Stimulated activated CD8-positive, alpha-beta memory T cell treated with anti-CD3 and anti-CD28 coated beads, Interleukin-7, amount 100 ng/mL, for 1 hour (primary cell): ENCODE results near the gene PCDHGC3.

Experiments used
- DNase-seq, 2 donors: peaks; one replicate each; pipeline ENCODE4 v3.0.0-alpha.2; 2020; ENCODE audit warnings: low read depth in 2 of 2

PCDHGC3 gene

GRCh38 chr5:141508440-141508797 lies 32.7 kb downstream of the PCDHGC3 start:
- DNase-seq, result no peak

GRCh38 chr5:141508798-141509611 lies 33.2 kb downstream of the PCDHGC3 start:
- DNase-seq, result no peak

- DNase-seq, result no peak
Observed at GRCh38 chr5:141510160-141510559, 34.4 kb downstream of the PCDHGC3 start.

- DNase-seq, result no peak
Observed at GRCh38 chr5:141510850-141511601, 35.3 kb downstream of the PCDHGC3 start.

- no peak for DNase-seq
Observed at GRCh38 chr5:141511771-141512325, 36.1 kb downstream of the PCDHGC3 start.

GRCh38 chr5:141512390-141512910 lies 36.7 kb downstream of the PCDHGC3 start:
- DNase-seq, result peak; percentile 49 to 83

- DNase-seq, result no peak
Observed at GRCh38 chr5:141512911-141513626, 37.3 kb downstream of the PCDHGC3 start.

- peak; percentile 7 to 19 for DNase-seq
Observed at GRCh38 chr5:141513627-141514329, 38.0 kb downstream of the PCDHGC3 start.

GRCh38 chr5:141514330-141515133 lies 38.8 kb downstream of the PCDHGC3 start:
- no peak for DNase-seq

- no peak for DNase-seq
Observed at GRCh38 chr5:141515141-141515540, 39.4 kb downstream of the PCDHGC3 start.

GRCh38 chr5:141515946-141516671 lies 40.3 kb downstream of the PCDHGC3 start:
- no peak for DNase-seq

- no peak for DNase-seq
Observed at GRCh38 chr5:141516672-141517025, 40.9 kb downstream of the PCDHGC3 start.

- DNase-seq, result no peak
Observed at GRCh38 chr5:141517312-141517711, 41.5 kb downstream of the PCDHGC3 start.

- no peak for DNase-seq
Observed at GRCh38 chr5:141517880-141518617, 42.3 kb downstream of the PCDHGC3 start.

- DNase-seq, result no peak
Observed at GRCh38 chr5:141518618-141519015, 42.9 kb downstream of the PCDHGC3 start.

- DNase-seq, result no peak
Observed at GRCh38 chr5:141519605-141520565, 44.1 kb downstream of the PCDHGC3 start.

GRCh38 chr5:141521244-141521781 lies 45.5 kb downstream of the PCDHGC3 start:
- no peak for DNase-seq

- DNase-seq, result no peak
Observed at GRCh38 chr5:141522301-141522700, 46.5 kb downstream of the PCDHGC3 start.
